ENCODE results near the gene NDUFB4. TPM values are rescaled to one million over a fixed set of nuclear protein-coding genes. Genes with fewer than 3 reads are reported as not detected.
A peak's percentile ranks its signal among the peaks of the same experiment; 100 is the strongest.

The NDUFB4 gene
- total RNA-seq, 1 experiment from 2014 or later = 161 TPM

- TF ChIP-seq CBX3 (IDR thresholded peaks at IDR 0.05; ENCODE audit: low read depth) = peak; percentile 89; the same call in 1 of the 2 replicates
- no peak for TF ChIP-seq ZFX (IDR thresholded peaks at IDR 0.05)
- no peak for TF ChIP-seq EZH2phosphoT487 (IDR thresholded peaks at IDR 0.05; ENCODE audit: borderline replicate concordance)
- TF ChIP-seq POLR2AphosphoS5 (IDR thresholded peaks at IDR 0.05; ENCODE audit: low read depth, low read length) = peak; percentile 69
- TF ChIP-seq CEBPB (IDR thresholded peaks at IDR 0.05; ENCODE audit: low read depth) = peak; percentile 46; the same call in 1 of the 2 replicates
Observed at GRCh38 chr3:120559242-120560061, 36.7 kb upstream of the NDUFB4 start (continued).

GRCh38 chr3:120560304-120561250 is 35.6 kb upstream of the NDUFB4 start:
- Histone ChIP-seq H2AFZ (ENCODE audit: low read depth, low read length, poor library complexity, severe bottlenecking) (peak overlapping the region; percentile 97), H3K27me3 (ENCODE audit: insufficient read depth, low read length) (no peaks in the 10 kb centered on the region), H3K36me3 (ENCODE audit: control insufficient read depth in 1 of 2, insufficient read depth in 2 of 2, low read length in 2 of 2) (no peaks in the 10 kb centered on the region), H3K9ac (ENCODE audit: low read length) (peak overlapping the region; percentile 67; the same call in 1 of the 2 replicates), H4K20me1 (ENCODE audit: insufficient read depth) (no peaks in the 10 kb centered on the region), H3K27ac (ENCODE audit: low read depth, low read length) (peak overlapping the region; percentile 24; the same call in 1 of the 2 replicates), H3K9me3 (ENCODE audit: control insufficient read depth in 1 of 2, insufficient read depth in 1 of 2, low read depth in 1 of 2, low read length in 2 of 2) (no peaks in the 10 kb centered on the region), H3K4me3 (replicated peaks in 1 of 2; ENCODE audit: low read depth in 1 of 2, low read length in 2 of 2) (no peak overlapping the region), H3K4me1 (ENCODE audit: control insufficient read depth in 1 of 2, insufficient read depth in 2 of 2, low read length in 2 of 2) (peaks cover 15 to 35% of the 10 kb centered on the region in 2 experiments), H3K79me2 (ENCODE audit: insufficient read depth, low read length) (no peaks in the 10 kb centered on the region), H3K9me2 (ENCODE audit: insufficient read depth) (no peaks in the 10 kb centered on the region), H3K4me2 (ENCODE audit: low read length) (peak overlapping the region; percentile 72)
- intact Hi-C loops (cut with micrococcal nuclease) = loop anchor here (1.0 kb wide), 3 partner anchors 235 to 969 kb away; no protein-coding TSS in a partner anchor
- TF ChIP-seq ZBTB33 (IDR thresholded peaks at IDR 0.05; ENCODE audit: extremely low read depth, insufficient replicate concordance, low read length) (no peak), RAD21 (IDR thresholded peaks at IDR 0.05; ENCODE audit: low read depth) (no peak), POLR2A (IDR thresholded peaks at IDR 0.05; ENCODE audit: borderline replicate concordance, extremely low read depth, insufficient read depth, insufficient read length) (no peak), ZNF274 (IDR thresholded peaks at IDR 0.05; ENCODE audit: low read depth, low read length) (no peak)
- no TSS peak for BruUV-seq (replicated peaks)
- no peak for DNase-seq (ENCODE audit: low read depth, low spot score)
- RAD21 ChIA-PET (ENCODE audit: low non-redundant PET in 1 of 2, low total read pairs in 2 of 2, uncharacterized antibody in 2 of 2, unreplicated experiment in 2 of 2) = interaction anchor here in 1 of 2 experiments (0.6 to 0.7 kb wide), 2 partner anchors 28 to 968 kb away, joined by 3 read pairs; no protein-coding TSS in a partner anchor
- POLR2A ChIA-PET = interaction anchor here (0.7 kb wide), 1 partner anchor 143 kb away, joined by 4 read pairs; no protein-coding TSS in a partner anchor
- ATAC-seq = no peak
- CTCF ChIA-PET = interaction anchor here (0.6 to 5.9 kb wide), 9 partner anchors 35 to 316 kb away, joined by 3 to 157 read pairs (median 3); partner anchors contain the start of gene NDUFB4
